ENCODE data around the gene CTIF.

DNA sequence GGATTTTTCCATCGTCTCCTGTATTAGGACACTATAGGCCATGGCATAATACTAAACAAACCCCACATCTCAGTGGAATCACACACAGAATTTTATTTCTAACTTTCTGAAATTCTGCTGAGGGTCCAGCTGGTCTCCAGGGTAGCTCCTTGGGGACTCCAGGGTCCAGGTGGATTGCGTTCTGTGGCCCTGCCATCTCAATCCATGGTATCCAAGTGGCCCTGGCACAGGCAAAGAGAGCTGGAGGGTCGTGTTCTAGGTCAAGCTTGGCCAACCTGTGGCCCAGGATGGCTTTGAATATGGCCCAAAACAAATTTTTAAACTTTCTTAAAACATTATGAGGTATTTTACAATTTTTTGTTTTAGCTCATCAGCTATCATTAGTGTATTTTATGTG is 134.6 kb downstream of the CTIF start:
- TF ChIP-seq, protein P1, sequence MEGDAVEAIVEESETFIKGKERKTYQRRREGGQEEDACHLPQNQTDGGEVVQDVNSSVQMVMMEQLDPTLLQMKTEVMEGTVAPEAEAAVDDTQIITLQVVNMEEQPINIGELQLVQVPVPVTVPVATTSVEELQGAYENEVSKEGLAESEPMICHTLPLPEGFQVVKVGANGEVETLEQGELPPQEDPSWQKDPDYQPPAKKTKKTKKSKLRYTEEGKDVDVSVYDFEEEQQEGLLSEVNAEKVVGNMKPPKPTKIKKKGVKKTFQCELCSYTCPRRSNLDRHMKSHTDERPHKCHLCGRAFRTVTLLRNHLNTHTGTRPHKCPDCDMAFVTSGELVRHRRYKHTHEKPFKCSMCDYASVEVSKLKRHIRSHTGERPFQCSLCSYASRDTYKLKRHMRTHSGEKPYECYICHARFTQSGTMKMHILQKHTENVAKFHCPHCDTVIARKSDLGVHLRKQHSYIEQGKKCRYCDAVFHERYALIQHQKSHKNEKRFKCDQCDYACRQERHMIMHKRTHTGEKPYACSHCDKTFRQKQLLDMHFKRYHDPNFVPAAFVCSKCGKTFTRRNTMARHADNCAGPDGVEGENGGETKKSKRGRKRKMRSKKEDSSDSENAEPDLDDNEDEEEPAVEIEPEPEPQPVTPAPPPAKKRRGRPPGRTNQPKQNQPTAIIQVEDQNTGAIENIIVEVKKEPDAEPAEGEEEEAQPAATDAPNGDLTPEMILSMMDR (IDR thresholded peaks at IDR 0.05) = no peak
- TF ChIP-seq POLR2A (IDR thresholded peaks at IDR 0.05) = no peak
